Spleen (tissue), 7 donors: ENCODE measurements around the gene ITIH4.

Experiments
- POLR2A ChIP-seq, 3 donors: fragments of 450-650 bp; IDR thresholded peaks; one replicate each; pipeline ENCODE4 v1.5.1; 2017; ENCODE audit warnings: antibody characterized with exemption in 3 of 3, mild to moderate bottlenecking in 1 of 3
- TF ChIP-seq, protein P1 (sequence below), 11 experiments: fragments of 200-600 bp in 7 of 11; fragments of 450-650 bp in 4 of 11; sonication (generic) in 4 of 11; IDR thresholded peaks in 8 of 11; conservative IDR thresholded peaks in 3 of 11; 1 replicate in 7 of 11; 2 replicates in 4 of 11; pipeline versions ENCODE4 v1.4.0 to v1.8.0; 2016 to 2021; ENCODE audit warnings: antibody characterized with exemption in 11 of 11, inconsistent platforms in 4 of 11, mild to moderate bottlenecking in 1 of 11
- donor health status: DM: no; HTN: no; CAD: no; lungs with moderate emphysema.
- donor health status: DM: no; HTN: no; CAD: no.
- donor health status: DM: no; HTN: no; CAD: no.

DNA sequence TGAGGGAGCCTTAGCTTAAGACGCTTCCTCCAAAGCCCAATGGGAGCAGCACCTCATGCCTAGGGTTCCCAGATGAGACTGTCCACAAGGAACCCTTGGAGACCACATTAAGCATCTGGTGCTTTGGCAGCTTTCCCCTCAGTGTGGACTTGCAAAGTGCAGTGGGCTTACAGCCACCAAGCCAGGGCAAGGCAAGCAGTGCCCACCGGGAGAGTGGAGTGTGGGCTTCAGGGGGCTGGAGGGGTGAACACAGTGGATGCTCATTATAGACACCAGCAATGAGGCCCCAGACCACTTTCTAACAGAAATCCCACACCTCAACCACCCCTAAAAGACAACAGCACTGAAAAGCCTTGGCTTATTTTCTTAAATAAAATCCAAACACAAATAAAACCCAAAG is 13.4 kb upstream of the ITIH4 start:
- TF ChIP-seq POLR2A (IDR thresholded peaks at IDR 0.05) = no peak
- TF ChIP-seq, protein P1, sequence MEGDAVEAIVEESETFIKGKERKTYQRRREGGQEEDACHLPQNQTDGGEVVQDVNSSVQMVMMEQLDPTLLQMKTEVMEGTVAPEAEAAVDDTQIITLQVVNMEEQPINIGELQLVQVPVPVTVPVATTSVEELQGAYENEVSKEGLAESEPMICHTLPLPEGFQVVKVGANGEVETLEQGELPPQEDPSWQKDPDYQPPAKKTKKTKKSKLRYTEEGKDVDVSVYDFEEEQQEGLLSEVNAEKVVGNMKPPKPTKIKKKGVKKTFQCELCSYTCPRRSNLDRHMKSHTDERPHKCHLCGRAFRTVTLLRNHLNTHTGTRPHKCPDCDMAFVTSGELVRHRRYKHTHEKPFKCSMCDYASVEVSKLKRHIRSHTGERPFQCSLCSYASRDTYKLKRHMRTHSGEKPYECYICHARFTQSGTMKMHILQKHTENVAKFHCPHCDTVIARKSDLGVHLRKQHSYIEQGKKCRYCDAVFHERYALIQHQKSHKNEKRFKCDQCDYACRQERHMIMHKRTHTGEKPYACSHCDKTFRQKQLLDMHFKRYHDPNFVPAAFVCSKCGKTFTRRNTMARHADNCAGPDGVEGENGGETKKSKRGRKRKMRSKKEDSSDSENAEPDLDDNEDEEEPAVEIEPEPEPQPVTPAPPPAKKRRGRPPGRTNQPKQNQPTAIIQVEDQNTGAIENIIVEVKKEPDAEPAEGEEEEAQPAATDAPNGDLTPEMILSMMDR (IDR thresholded peaks at IDR 0.05 in 8 of 11, conservative IDR thresholded peaks at IDR 0.05 in 3 of 11) = no peak
